Neural cell (in vitro differentiated cells): ENCODE results near the gene NID2. TPM values are rescaled to one million over a fixed set of nuclear protein-coding genes. Genes with fewer than 3 reads are reported as not detected.

Experiments
- H2AFZ ChIP-seq: fragments of 200-600, 300-800 bp; sonication (generic), shearing (Covaris generic); 2 replicates; pipeline ENCODE4 v1.6.0; 2014; ENCODE audit warnings: low read depth, mild to moderate bottlenecking, antibody characterized with exemption, low read length, moderate library complexity
- H3F3A ChIP-seq: fragments of 200-600 bp; shearing (Covaris generic); 2 replicates; pipeline ENCODE4 v1.6.1; 2016; ENCODE audit warnings: mild to moderate bottlenecking, moderate library complexity, mixed read lengths, antibody characterized with exemption, low read length; ENCODE audit not compliant: insufficient read depth, poor library complexity, severe bottlenecking
- H3K27ac ChIP-seq: fragments of 200-600, 300-800 bp; sonication (generic), shearing (Covaris generic); 2 replicates; pipeline ENCODE4 v1.5.1; 2014; ENCODE audit warnings: mild to moderate bottlenecking, low read length, moderate library complexity
- H3K27me3 ChIP-seq: fragments of 300-800, 200-600 bp; sonication (generic), shearing (Covaris generic); 2 replicates; pipeline ENCODE4 v1.6.0; 2014; ENCODE audit warnings: mild to moderate bottlenecking, low read depth, low read length, moderate library complexity; ENCODE audit not compliant: insufficient read depth
- H3K36me3 ChIP-seq: fragments of 300-800, 200-600 bp; sonication (generic), shearing (Covaris generic); 2 replicates; pipeline ENCODE4 v1.5.1; 2014; ENCODE audit warnings: mild to moderate bottlenecking, antibody characterized with exemption, low read length, moderate library complexity; ENCODE audit not compliant: insufficient read depth
- H3K4me2 ChIP-seq: fragments of 300-800, 200-600 bp; sonication (generic), shearing (Covaris generic); 2 replicates; pipeline ENCODE4 v1.6.0; 2014; ENCODE audit warnings: mild to moderate bottlenecking, low read length
- H3K4me3 ChIP-seq: fragments of 300-800, 200-600 bp; sonication (generic), shearing (Covaris generic); 2 replicates; pipeline ENCODE4 v1.5.1; 2014; ENCODE audit warnings: mild to moderate bottlenecking, low read length, moderate library complexity
- H3K79me2 ChIP-seq: fragments of 200-600 bp; shearing (Covaris generic); replicated peaks from 2 replicates; pipeline ENCODE4 v1.6.0; 2014; ENCODE audit warnings: mild to moderate bottlenecking, low read length, moderate library complexity; ENCODE audit not compliant: insufficient read depth
- H3K9ac ChIP-seq: fragments of 300-800, 200-600 bp; sonication (generic), shearing (Covaris generic); 2 replicates; pipeline ENCODE4 v1.6.1; 2016; ENCODE audit warnings: mild to moderate bottlenecking, low read length, mixed read lengths
- H3K9me2 ChIP-seq: fragments of 200-600 bp; shearing (Covaris generic); 2 replicates; pipeline ENCODE4 v1.6.1; 2016; ENCODE audit warnings: mild to moderate bottlenecking, low read length, mixed read lengths; ENCODE audit not compliant: insufficient read depth
- H3K9me3 ChIP-seq: fragments of 200-600, 300-800 bp; sonication (generic), shearing (Covaris generic); 2 replicates; pipeline ENCODE4 v1.6.1; 2016; ENCODE audit warnings: mild to moderate bottlenecking, mixed run types, low read length, moderate library complexity, mixed read lengths
- H4K20me1 ChIP-seq: fragments of 200-600 bp; shearing (Covaris generic); 2 replicates; pipeline ENCODE4 v1.6.1; 2016; ENCODE audit warnings: mild to moderate bottlenecking, mixed run types; ENCODE audit not compliant: insufficient read depth
- EP300 ChIP-seq: fragments of 450-650 bp; conservative IDR thresholded peaks from 2 replicates; pipeline ENCODE4 v1.6.1; 2014; ENCODE audit warnings: antibody characterized with exemption, mild to moderate bottlenecking, moderate library complexity; ENCODE audit not compliant: poor library complexity, severe bottlenecking
- EZH2 ChIP-seq: fragments of 200-600, 300-800 bp; shearing (Covaris generic), sonication (generic); IDR thresholded peaks from 2 replicates; pipeline ENCODE4 v1.6.1; 2014; ENCODE audit warnings: antibody characterized with exemption, low read length, borderline replicate concordance, mild to moderate bottlenecking; ENCODE audit not compliant: insufficient read depth, poor library complexity, severe bottlenecking
- MXI1 ChIP-seq: fragments of 450-650 bp; conservative IDR thresholded peaks from 2 replicates; pipeline ENCODE4 v1.6.1; 2014; ENCODE audit warnings: antibody characterized with exemption, mild to moderate bottlenecking; ENCODE audit not compliant: poor library complexity, severe bottlenecking
- POLR2AphosphoS5 ChIP-seq: IDR thresholded peaks from 2 replicates; pipeline ENCODE4 v1.6.1; 2012
- RAD21 ChIP-seq: fragments of 450-650 bp; conservative IDR thresholded peaks from 2 replicates; pipeline ENCODE4 v1.6.1; 2014; ENCODE audit warnings: antibody characterized with exemption, mild to moderate bottlenecking, moderate library complexity
- SMC3 ChIP-seq: fragments of 450-650 bp; conservative IDR thresholded peaks from 2 replicates; pipeline ENCODE4 v1.6.1; 2014; ENCODE audit warnings: antibody characterized with exemption, mild to moderate bottlenecking, moderate library complexity; ENCODE audit not compliant: poor library complexity
- TAF1 ChIP-seq: IDR thresholded peaks from 2 replicates; pipeline ENCODE4 v1.6.1; 2012; ENCODE audit warnings: low read depth
- polyA plus RNA-seq: library from polyadenylated mRNA; depleted of rRNA; stranded (reverse); fragments of >200 nt; gene quantifications from 2 replicates; pipeline ENCODE4 v1.2.3, GENCODE V29; 2014
- TF ChIP-seq, protein P1 (sequence below): fragments of 450-650 bp; IDR thresholded peaks from 2 replicates; pipeline ENCODE4 v1.5.1; 2014; ENCODE audit warnings: antibody characterized with exemption, mild to moderate bottlenecking, moderate library complexity; ENCODE audit not compliant: poor library complexity, severe bottlenecking
- TF ChIP-seq, protein P2 (sequence below): IDR thresholded peaks from 2 replicates; pipeline ENCODE4 v1.6.1; 2012; ENCODE audit warnings: borderline replicate concordance

NID2 gene
- polyA plus RNA-seq, 1 donor from 2014 or later: 1.1 TPM

- H3K79me2 ChIP-seq: no peaks in the 10 kb centered on the region
These were observed 7.5 kb downstream of the NID2 start for GRCh38 chr14:52061390-52061789.

DNA sequence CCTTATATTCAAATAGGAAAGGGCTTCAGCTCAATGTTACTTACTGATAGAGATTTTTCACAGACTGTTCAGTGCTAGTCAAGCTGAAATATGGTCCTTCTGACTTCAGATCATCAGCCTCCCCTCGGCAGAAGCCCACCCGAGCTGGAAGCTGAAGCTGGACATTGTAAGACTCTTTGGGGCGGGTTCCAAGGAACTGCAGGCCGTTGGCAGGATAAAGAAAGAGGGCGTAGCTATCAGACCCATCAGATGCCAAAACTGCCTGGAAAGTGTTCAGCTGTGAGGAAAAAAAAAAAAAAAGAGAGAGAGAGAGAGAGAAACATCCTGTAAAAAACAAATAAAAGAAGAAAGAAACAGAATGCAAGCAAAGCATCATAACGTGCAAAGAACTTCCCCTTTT, 8.8 kb downstream of the NID2 start:
- Histone ChIP-seq H3K4me3 (no peak overlapping the region), H3K79me2 (no peaks in the 10 kb centered on the region), H3K27ac (no peak overlapping the region)

More at GRCh38 chr14:52061390-52061789, 7.5 kb downstream of the NID2 start:
- Histone ChIP-seq H3K27me3 (peaks cover 5% of the 10 kb centered on the region), H3F3A (no peaks in the 10 kb centered on the region), H4K20me1 (no peaks in the 10 kb centered on the region), H3K27ac (no peak overlapping the region), H3K36me3 (no peaks in the 10 kb centered on the region), H2AFZ (no peak overlapping the region), H3K9me2 (no peaks in the 10 kb centered on the region), H3K9ac (no peak overlapping the region), H3K4me3 (no peak overlapping the region), H3K9me3 (no peaks in the 10 kb centered on the region), H3K4me2 (no peak overlapping the region)
- TF ChIP-seq POLR2AphosphoS5 (no peak), MXI1 (no peak), TAF1 (no peak), EZH2 (no peak), EP300 (no peak), RAD21 (no peak), SMC3 (no peak)
- TF ChIP-seq, protein P1, sequence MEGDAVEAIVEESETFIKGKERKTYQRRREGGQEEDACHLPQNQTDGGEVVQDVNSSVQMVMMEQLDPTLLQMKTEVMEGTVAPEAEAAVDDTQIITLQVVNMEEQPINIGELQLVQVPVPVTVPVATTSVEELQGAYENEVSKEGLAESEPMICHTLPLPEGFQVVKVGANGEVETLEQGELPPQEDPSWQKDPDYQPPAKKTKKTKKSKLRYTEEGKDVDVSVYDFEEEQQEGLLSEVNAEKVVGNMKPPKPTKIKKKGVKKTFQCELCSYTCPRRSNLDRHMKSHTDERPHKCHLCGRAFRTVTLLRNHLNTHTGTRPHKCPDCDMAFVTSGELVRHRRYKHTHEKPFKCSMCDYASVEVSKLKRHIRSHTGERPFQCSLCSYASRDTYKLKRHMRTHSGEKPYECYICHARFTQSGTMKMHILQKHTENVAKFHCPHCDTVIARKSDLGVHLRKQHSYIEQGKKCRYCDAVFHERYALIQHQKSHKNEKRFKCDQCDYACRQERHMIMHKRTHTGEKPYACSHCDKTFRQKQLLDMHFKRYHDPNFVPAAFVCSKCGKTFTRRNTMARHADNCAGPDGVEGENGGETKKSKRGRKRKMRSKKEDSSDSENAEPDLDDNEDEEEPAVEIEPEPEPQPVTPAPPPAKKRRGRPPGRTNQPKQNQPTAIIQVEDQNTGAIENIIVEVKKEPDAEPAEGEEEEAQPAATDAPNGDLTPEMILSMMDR: no peak
- TF ChIP-seq, protein P2, sequence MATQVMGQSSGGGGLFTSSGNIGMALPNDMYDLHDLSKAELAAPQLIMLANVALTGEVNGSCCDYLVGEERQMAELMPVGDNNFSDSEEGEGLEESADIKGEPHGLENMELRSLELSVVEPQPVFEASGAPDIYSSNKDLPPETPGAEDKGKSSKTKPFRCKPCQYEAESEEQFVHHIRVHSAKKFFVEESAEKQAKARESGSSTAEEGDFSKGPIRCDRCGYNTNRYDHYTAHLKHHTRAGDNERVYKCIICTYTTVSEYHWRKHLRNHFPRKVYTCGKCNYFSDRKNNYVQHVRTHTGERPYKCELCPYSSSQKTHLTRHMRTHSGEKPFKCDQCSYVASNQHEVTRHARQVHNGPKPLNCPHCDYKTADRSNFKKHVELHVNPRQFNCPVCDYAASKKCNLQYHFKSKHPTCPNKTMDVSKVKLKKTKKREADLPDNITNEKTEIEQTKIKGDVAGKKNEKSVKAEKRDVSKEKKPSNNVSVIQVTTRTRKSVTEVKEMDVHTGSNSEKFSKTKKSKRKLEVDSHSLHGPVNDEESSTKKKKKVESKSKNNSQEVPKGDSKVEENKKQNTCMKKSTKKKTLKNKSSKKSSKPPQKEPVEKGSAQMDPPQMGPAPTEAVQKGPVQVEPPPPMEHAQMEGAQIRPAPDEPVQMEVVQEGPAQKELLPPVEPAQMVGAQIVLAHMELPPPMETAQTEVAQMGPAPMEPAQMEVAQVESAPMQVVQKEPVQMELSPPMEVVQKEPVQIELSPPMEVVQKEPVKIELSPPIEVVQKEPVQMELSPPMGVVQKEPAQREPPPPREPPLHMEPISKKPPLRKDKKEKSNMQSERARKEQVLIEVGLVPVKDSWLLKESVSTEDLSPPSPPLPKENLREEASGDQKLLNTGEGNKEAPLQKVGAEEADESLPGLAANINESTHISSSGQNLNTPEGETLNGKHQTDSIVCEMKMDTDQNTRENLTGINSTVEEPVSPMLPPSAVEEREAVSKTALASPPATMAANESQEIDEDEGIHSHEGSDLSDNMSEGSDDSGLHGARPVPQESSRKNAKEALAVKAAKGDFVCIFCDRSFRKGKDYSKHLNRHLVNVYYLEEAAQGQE: no peak

GRCh38 chr14:52059649-52060048, 9.2 kb downstream of the NID2 start:
- H3K36me3 ChIP-seq: no peaks in the 10 kb centered on the region
- H3K9me2 ChIP-seq: no peaks in the 10 kb centered on the region
- no peak overlapping the region for H2AFZ ChIP-seq
- no peaks in the 10 kb centered on the region for H3K9me3 ChIP-seq
- TF ChIP-seq RAD21 (no peak), MXI1 (no peak), EZH2 (no peak), TAF1 (no peak), POLR2AphosphoS5 (no peak), EP300 (no peak), SMC3 (no peak)
- TF ChIP-seq, protein P2: no peak
- TF ChIP-seq, protein P1: no peak
- no peak overlapping the region for H3K27ac ChIP-seq
- H3F3A ChIP-seq: no peaks in the 10 kb centered on the region
- H3K9ac ChIP-seq: no peak overlapping the region
- no peak overlapping the region for H3K4me3 ChIP-seq
- no peaks in the 10 kb centered on the region for H4K20me1 ChIP-seq
- no peaks in the 10 kb centered on the region for H3K27me3 ChIP-seq
- H3K4me2 ChIP-seq: no peak overlapping the region
- H3K79me2 ChIP-seq: no peaks in the 10 kb centered on the region

More for the DNA sequence above, 8.8 kb downstream of the NID2 start:
- H3K9me3 ChIP-seq: no peaks in the 10 kb centered on the region
- no peak for TF ChIP-seq RAD21
- no peaks in the 10 kb centered on the region for H3K9me2 ChIP-seq
- no peaks in the 10 kb centered on the region for H3K27me3 ChIP-seq
- no peak overlapping the region for H3K9ac ChIP-seq
- no peaks in the 10 kb centered on the region for H3K36me3 ChIP-seq
- H4K20me1 ChIP-seq: no peaks in the 10 kb centered on the region
- H3F3A ChIP-seq: no peaks in the 10 kb centered on the region
- H2AFZ ChIP-seq: no peak overlapping the region
- H3K4me2 ChIP-seq: no peak overlapping the region
